ENCODE measurements around the gene SH3BGR.

SH3BGR gene

GRCh38 chr21:39555911-39556590 is 104.3 kb downstream of the SH3BGR start:
- peak; percentile 35 for DNase-seq

DNA sequence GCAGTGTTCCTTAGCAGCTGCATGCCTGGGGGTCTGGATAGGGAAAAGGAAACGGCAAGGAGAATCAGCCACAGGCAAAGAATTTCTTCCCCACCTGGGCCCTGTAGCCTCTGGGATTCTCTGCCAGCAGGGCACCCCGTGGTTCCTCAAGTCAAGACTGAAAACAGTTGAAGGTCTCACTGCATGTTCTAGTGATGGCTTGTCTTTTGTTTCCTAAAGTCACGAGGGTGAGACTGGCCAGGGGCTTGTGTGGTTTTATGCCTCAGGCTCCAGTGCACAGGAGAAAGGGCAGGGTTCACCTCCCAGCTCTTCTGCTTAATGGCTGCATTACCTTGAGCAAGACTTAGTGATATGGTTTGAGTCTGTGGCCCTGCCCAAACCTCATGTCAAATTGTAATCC is 107.7 kb downstream of the SH3BGR start:
- DNase-seq = no peak

DNA sequence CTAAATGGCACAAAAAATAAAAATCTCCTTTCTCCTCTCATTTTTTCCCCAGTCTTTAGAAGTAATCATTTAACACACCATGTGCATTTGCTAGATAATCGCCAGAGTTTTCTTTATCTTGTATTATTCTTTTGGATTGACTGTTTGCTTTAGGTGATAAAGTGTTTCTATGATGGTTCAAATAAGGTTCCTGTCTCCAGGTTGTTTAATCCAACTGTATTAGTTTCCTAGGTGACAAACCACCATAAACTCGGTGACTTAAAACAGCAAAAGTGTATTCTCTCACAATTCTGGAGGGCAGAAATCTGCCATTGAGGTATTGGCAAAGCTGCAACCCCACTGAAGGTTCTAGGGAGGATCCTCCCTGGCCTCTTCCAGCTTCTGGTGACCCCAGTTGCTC is 109.4 kb downstream of the SH3BGR start:
- no peak for DNase-seq

GRCh38 chr21:39562791-39563770 is 111.3 kb downstream of the SH3BGR start:
- DNase-seq = no peak

GRCh38 chr21:39564200-39564599 is 112.4 kb downstream of the SH3BGR start:
- peak; percentile 65 for DNase-seq

Data from midbrain (tissue), 1 donor.